GM12878 (cell line): ENCODE results near the gene GYS2. TPM values are rescaled to one million over a fixed set of nuclear protein-coding genes. Genes with fewer than 3 reads are reported as not detected.

ENCODE experiments used
- ATAC-seq: fragments of 200-7000 bp; cut with Tn5 transposase; 3 replicates; pipeline ENCODE4 v1.9.1; 2020; ENCODE audit warnings: mild to moderate bottlenecking, moderate library complexity
- BruUV-seq: library from RNA; stranded (reverse); fragments of 400-500 nt; replicated peaks from 2 replicates; lab custom pipeline; 2021; lab: Mats Ljungman, UMichigan
- CTCF ChIA-PET: fragments of 300-600 bp; sonication (Branson Sonifier 250); formaldehyde crosslinking; extraction: SDS; loops from one replicate; lab custom pipeline; 2021; ENCODE audit warnings: inconsistent platforms; lab: Yijun Ruan, JAX
- POLR2A ChIA-PET: fragments of 350-600 bp; formaldehyde crosslinking; extraction: SDS; loops from one replicate; lab custom pipeline; 2021; ENCODE audit warnings: inconsistent platforms; lab: Charles Lee
- RAD21 ChIA-PET: fragments of 300-600 bp; sonication (Branson Sonifier 250); formaldehyde crosslinking; loops from one replicate; lab custom pipeline; 2023; ENCODE audit warnings: antibody characterized with exemption; ENCODE audit not compliant: unreplicated experiment; lab: Charles Lee
- SMC1A ChIA-PET: fragments of 300-600 bp; sonication (Branson Sonifier 250); formaldehyde crosslinking; loops from one replicate; lab custom pipeline; 2023; ENCODE audit not compliant: unreplicated experiment, uncharacterized antibody; lab: Charles Lee
- DNase-seq: peaks from one replicate; pipeline ENCODE4 v3.0.0-alpha.2; 2011; ENCODE audit warnings: low read depth, low spot score
- FAIRE-seq: peaks from 3 replicates; lab custom pipeline; 2011; peaks lifted over from hg19 to GRCh38; lab: Jason Lieb, UNC
- H2AFZ ChIP-seq: 2 replicates; pipeline ENCODE4 v1.6.0; 2011; ENCODE audit warnings: low read depth, low read length, control low read depth; ENCODE audit not compliant: control insufficient read depth
- H3K27ac ChIP-seq: 2 replicates; pipeline ENCODE4 v1.5.1; 2011; ENCODE audit warnings: control low read depth; ENCODE audit not compliant: control insufficient read depth, insufficient read depth
- H3K27me3 ChIP-seq, 2 experiments: replicated peaks in 1 of 2; 2 replicates each; pipeline versions ENCODE4 v1.6.0 to v1.6.1; 2011; ENCODE audit warnings: low read length in 1 of 2; ENCODE audit not compliant: control insufficient read depth in 2 of 2, insufficient read depth in 2 of 2
- H3K36me3 ChIP-seq, 2 experiments: 2 replicates each; pipeline ENCODE4 v1.5.1; 2011; ENCODE audit warnings: low read length in 1 of 2; ENCODE audit not compliant: control insufficient read depth in 2 of 2, insufficient read depth in 2 of 2
- H3K4me1 ChIP-seq: 2 replicates; pipeline ENCODE4 v1.6.1; 2011; ENCODE audit warnings: mild to moderate bottlenecking, low read length, moderate library complexity, mixed read lengths; ENCODE audit not compliant: control insufficient read depth, insufficient read depth
- H3K4me2 ChIP-seq: 2 replicates; pipeline ENCODE4 v1.6.0; 2011; ENCODE audit warnings: control low read depth; ENCODE audit not compliant: control insufficient read depth, insufficient read depth
- H3K4me3 ChIP-seq: fragments of 200-600 bp; sonication (generic); 2 replicates; pipeline ENCODE4 v1.5.1; 2016
- H3K79me2 ChIP-seq: 2 replicates; pipeline ENCODE4 v1.6.0; 2011; ENCODE audit warnings: low read length; ENCODE audit not compliant: control insufficient read depth, insufficient read depth
- H3K9ac ChIP-seq: 2 replicates; pipeline ENCODE4 v1.8.0; 2011; ENCODE audit warnings: low read length, control low read depth, mixed read lengths; ENCODE audit not compliant: control insufficient read depth, insufficient read depth
- H3K9me3 ChIP-seq: replicated peaks from 3 replicates; pipeline ENCODE4 v1.5.1; 2011; ENCODE audit warnings: mild to moderate bottlenecking, low read length; ENCODE audit not compliant: control insufficient read depth, insufficient read depth
- H4K20me1 ChIP-seq: 2 replicates; pipeline ENCODE4 v1.6.0; 2011; ENCODE audit not compliant: control insufficient read depth, insufficient read depth
- ASH2L ChIP-seq: fragments of 300-600, 200-600 bp; sonication (generic); IDR thresholded peaks from 2 replicates; pipeline ENCODE4 v1.6.1; 2017; ENCODE audit warnings: low read depth, mild to moderate bottlenecking, borderline replicate concordance
- BHLHE40 ChIP-seq, 2 experiments: fragments of 450-650 bp in 1 of 2; IDR thresholded peaks; 2 replicates each; pipeline ENCODE4 v1.6.1; 2011 to 2017; ENCODE audit warnings: low read depth in 2 of 2, borderline replicate concordance in 1 of 2, improper control_type of control experiment in 1 of 2, low read length in 1 of 2, mild to moderate bottlenecking in 1 of 2
- CREM ChIP-seq: IDR thresholded peaks from 2 replicates; pipeline ENCODE4 v1.6.1; 2014; ENCODE audit warnings: antibody characterized with exemption, low read depth
- DPF2 ChIP-seq: fragments of 450-650 bp; IDR thresholded peaks from 2 replicates; pipeline ENCODE4 v1.6.1; 2017; ENCODE audit warnings: mild to moderate bottlenecking
- JUNB ChIP-seq: IDR thresholded peaks from 2 replicates; pipeline ENCODE4 v1.6.1; 2016; ENCODE audit warnings: antibody characterized with exemption, mild to moderate bottlenecking
- MTA2 ChIP-seq: fragments of 450-650 bp; IDR thresholded peaks from 2 replicates; pipeline ENCODE4 v1.6.1; 2016; ENCODE audit warnings: low read depth, mild to moderate bottlenecking, moderate library complexity
- PAX5 ChIP-seq: IDR thresholded peaks from 2 replicates; pipeline ENCODE4 v1.6.1; 2011; ENCODE audit warnings: low read depth, low read length, borderline replicate concordance
- RELA ChIP-seq: fragments of 450-650 bp; IDR thresholded peaks from 2 replicates; pipeline ENCODE4 v1.8.0; 2014; ENCODE audit warnings: borderline replicate concordance; ENCODE audit not compliant: partially characterized antibody
- SPI1 ChIP-seq: IDR thresholded peaks from 2 replicates; pipeline ENCODE4 v1.6.1; 2011; ENCODE audit warnings: low read depth, mild to moderate bottlenecking, low read length, moderate library complexity, borderline replicate concordance; ENCODE audit not compliant: insufficient read depth
- TAF1 ChIP-seq: IDR thresholded peaks from 2 replicates; pipeline ENCODE4 v1.6.1; 2011; ENCODE audit warnings: mild to moderate bottlenecking, low read depth, low read length, borderline replicate concordance
- TCF7 ChIP-seq: IDR thresholded peaks from 2 replicates; pipeline ENCODE4 v1.6.1; 2014; ENCODE audit warnings: antibody characterized with exemption, borderline replicate concordance
- WGBS: methylation state at CpG from one replicate; pipeline ENCODE4 v1.1.6; 2016; ENCODE audit warnings: low lambda C conversion rate; ENCODE audit not compliant: insufficient replicate concordance, insufficient coverage; ENCODE audit errors: missing lambda C conversion rate; 5-methylcytosine and 5-hydroxymethylcytosine counted together
- in situ Hi-C: fragments of 300-500 bp; cut with MboI; formaldehyde crosslinking; loops from 9 replicates; pipeline ENCODE4 v1.14.3; 2018; ENCODE audit warnings: mixed read lengths
- intact Hi-C: fragments of 100-400 bp; cut with micrococcal nuclease; formaldehyde crosslinking; loops from one replicate; pipeline ENCODE4 v1.14.2; 2022; ENCODE audit not compliant: unreplicated experiment
- polyA plus RNA-seq, 11 experiments: library from polyadenylated mRNA; depleted of rRNA in 4 of 11; unstranded in 6 of 11; stranded (reverse) in 5 of 11; fragments of >200 nt; fragmentation: Nextera tagmentation in 4 of 11; fragmentation: Illumina TruSeq in 1 of 11; extraction: Ambion mirVana in 4 of 11; extraction: Trizol in 1 of 11; gene quantifications; 1 replicate in 1 of 11; 2 replicates in 10 of 11; pipeline versions ENCODE4 v1.2.1 to v1.2.3, GENCODE V29; 2011 to 2016; ENCODE audit warnings: inconsistent platforms in 2 of 11, missing spikeins in 2 of 11, low read depth in 1 of 11
- total RNA-seq, 4 experiments: library from RNA; depleted of rRNA in 3 of 4; stranded (reverse); fragments of >200 nt in 3 of 4; fragmentation: Illumina TruSeq in 1 of 4; extraction: Trizol in 1 of 4; gene quantifications; 2 replicates each; pipeline versions ENCODE4 v1.2.1 to v1.2.3, GENCODE V29; 2013 to 2021

GYS2 gene
- total and polyA plus RNA-seq, 10 of the 15 experiments (the other 5 are each of a cell fraction or from before 2014, with no cell fraction given) = not detected

DNA sequence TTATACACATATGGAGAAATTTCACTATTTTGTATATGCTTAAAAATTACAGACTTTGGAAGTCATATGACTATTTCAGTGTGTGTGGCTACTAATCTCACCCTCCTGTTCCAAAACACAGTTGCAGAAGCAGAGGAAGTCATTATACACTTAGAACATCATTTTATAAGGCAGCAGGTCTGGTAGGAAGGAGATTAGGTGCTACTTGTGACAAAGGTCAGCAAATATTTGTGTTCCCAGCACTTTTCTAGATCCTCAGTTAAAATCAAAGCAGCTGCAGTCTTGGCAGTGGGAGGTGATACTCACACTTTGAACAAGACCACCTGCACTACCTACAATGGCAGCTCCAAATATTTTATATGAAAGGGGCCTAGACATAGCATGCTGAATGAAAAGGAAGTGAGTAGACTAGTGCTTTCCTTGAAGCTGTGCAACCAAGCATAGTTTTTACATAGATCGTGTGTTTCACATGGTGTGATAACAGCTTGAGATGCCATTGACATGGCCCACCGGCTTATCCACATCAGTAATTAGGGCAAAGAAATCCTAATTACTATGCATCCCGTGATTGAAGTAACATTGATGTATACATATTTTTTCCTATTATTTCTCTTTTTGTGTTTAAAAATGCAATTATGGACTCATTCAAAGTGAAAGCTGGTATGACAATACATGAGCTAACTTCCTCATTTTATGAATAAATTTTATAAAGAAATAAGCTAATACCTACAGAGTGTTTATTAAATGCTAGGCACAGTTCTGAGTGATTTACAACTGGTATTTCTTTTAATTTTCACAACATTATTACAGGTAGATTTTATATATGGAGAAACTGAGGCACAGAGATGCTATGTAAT, 5.3 kb downstream of the GYS2 start:
- Histone ChIP-seq H3K36me3 (no peaks in the 10 kb centered on the region), H3K4me2 (no peak overlapping the region), H3K4me3 (no peak overlapping the region), H3K4me1 (0 out of 2 replicates have a peak, but pooled peaks cover 3% of the 10 kb centered on the region), H3K27ac (no peak overlapping the region), H3K9ac (no peak overlapping the region)
- no peak for FAIRE-seq
- 2% methylated on average over 3 of the region's 3 CpGs for WGBS
- TF ChIP-seq PAX5 (peak; percentile 80; the same call in 1 of the 2 replicates), TCF7 (peak; percentile 88), MTA2 (peak; percentile 43; the same call in 1 of the 2 replicates), RELA (no peak), BHLHE40 (IDR thresholded peaks at IDR 0.05; ENCODE audit: borderline replicate concordance in 1 of 2, low read depth in 2 of 2, low read length in 1 of 2) (peak; percentile 14 to 25; a peak in 1 of 4 replicates), CREM (0 out of 2 replicates have a peak, but pooled peaks have one; percentile 17), SPI1 (peak; percentile 53; the same call in 1 of the 2 replicates), TAF1 (no peak), ASH2L (no peak), DPF2 (0 out of 2 replicates have a peak, but pooled peaks have one; percentile 18), JUNB (peak; percentile 52; the same call in 1 of the 2 replicates)
- TF ChIP-seq, all 136 proteins: peak for 8
- no peaks in the 10 kb centered on the region for H3K9me3 ChIP-seq
- no peaks in the 10 kb centered on the region for H4K20me1 ChIP-seq
- ChIA-PET SMC1A (interaction anchor here (0.6 kb wide), 1 partner anchor 36 kb away, joined by 3 read pairs; no protein-coding TSS in a partner anchor), RAD21 (no interaction called here), CTCF (interaction anchor here (3.1 kb wide), 1 partner anchor 81 kb away, joined by 11 read pairs; no protein-coding TSS in a partner anchor), POLR2A (interaction anchor here (0.6 kb wide), 1 partner anchor 32 kb away, joined by 4 read pairs; no protein-coding TSS in a partner anchor)
- H3K27me3 ChIP-seq = no peaks in the 10 kb centered on the region
- in situ Hi-C loops (no loop called here), intact Hi-C loops (no loop called here)
- no peaks in the 10 kb centered on the region for H3K79me2 ChIP-seq
- H2AFZ ChIP-seq = no peak overlapping the region
- ATAC-seq (peak; percentile 90), DNase-seq (no peak)
- no TSS peak for BruUV-seq
